ENCODE measurements around the gene KLK4.

- TF ChIP-seq CTCF (IDR thresholded peaks at IDR 0.05): no peak
- no peak for TF ChIP-seq TEAD4 (CRISPR knock-in tag; IDR thresholded peaks at IDR 0.05)
- no peak for TF ChIP-seq ESRRA (CRISPR knock-in tag; IDR thresholded peaks at IDR 0.05; ENCODE audit: borderline replicate concordance)
- TF ChIP-seq NR2C2 (CRISPR knock-in tag; IDR thresholded peaks at IDR 0.05): no peak
- no peak for TF ChIP-seq SMAD4 (CRISPR knock-in tag; IDR thresholded peaks at IDR 0.05)
- TF ChIP-seq MXD4 (CRISPR knock-in tag; IDR thresholded peaks at IDR 0.05; ENCODE audit: borderline replicate concordance): no peak
- no peak for TF ChIP-seq PREB (CRISPR knock-in tag; IDR thresholded peaks at IDR 0.05; ENCODE audit: borderline replicate concordance)
- no peak for TF ChIP-seq CREB1 (CRISPR knock-in tag; IDR thresholded peaks at IDR 0.05)
- no peak for TF ChIP-seq ZNF281 (CRISPR knock-in tag; IDR thresholded peaks at IDR 0.05)
- TF ChIP-seq ZBTB43 (CRISPR knock-in tag; IDR thresholded peaks at IDR 0.05): no peak
- no peak for TF ChIP-seq MAX (CRISPR knock-in tag; IDR thresholded peaks at IDR 0.05)
These were observed 20.6 kb downstream of the KLK4 start for GRCh38 chr19:50890422-50891252.

Data from WTC11 (cell line).